Stimulated activated CD8-positive, alpha-beta memory T cell treated with anti-CD3 and anti-CD28 coated beads, Interleukin-15, amount 100 ng/mL, for 4 hours (primary cell): ENCODE results near the gene RGS17.
"Not testable (repeated sequence)": the region's sequence is repeated elsewhere in the genome, so short reads cannot be mapped to it uniquely, and the experiment has no call there.

Experiments used
- DNase-seq, 2 donors: peaks; one replicate each; pipeline ENCODE4 v3.0.0-alpha.2; 2020; ENCODE audit warnings: low read depth in 2 of 2

RGS17 gene

DNA sequence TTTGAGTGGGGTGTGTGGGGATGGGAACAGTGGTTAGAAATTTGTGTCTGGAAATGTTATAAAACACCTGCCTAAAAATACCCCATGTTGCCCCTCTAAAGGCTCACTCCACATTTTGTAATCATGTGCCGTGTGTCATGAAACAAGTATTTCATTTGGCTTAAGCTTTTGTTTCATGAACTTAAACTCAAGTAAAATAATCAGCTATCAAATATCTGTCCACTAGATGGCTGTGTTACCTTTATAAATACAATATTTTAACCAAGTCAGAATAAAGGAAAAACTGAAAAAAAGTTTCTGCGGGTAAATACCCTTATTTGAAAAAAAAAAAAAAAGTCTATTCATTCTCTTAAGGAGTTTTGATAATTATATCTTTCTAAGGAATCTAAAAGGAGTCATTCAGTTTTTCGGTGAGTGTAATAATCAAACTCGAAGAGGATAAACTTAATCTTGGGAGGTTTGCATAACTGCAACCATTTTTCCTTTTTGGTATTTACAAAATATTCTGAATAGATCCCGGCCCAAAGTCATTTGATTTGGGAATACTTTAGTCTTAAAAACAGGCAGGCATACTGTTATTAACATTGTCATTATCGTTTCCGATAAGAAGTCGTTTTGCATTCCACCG is 98.7 kb downstream of the RGS17 start:
- no peak for DNase-seq

DNA sequence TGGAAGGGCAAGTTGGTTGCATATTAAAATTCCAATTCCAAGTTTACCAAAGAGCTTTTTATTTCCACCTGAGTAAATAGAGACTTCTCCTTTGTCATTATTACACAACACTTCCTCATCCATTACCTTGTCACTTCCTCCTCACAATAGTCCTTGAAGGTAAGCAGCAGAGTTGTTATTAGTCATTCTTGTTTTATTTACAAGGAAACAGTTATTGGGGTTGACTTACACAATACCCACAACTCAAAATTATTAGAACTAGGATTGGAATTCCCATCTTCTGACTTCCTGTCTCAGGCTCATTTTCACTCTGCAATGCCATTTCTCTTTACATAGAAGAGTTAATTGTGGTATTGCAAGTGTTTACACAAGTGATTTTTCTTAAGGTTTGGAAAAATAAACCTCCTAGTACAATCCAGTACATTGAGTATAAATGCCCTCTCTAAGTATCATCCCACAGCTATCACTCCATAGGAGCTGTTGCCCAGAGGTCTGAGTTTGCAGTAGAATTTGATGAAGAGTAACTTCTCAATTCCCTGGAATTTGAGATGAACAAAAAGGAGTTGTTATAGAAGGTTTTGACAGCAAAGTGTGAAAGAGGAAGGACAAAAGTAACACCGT is 99.6 kb downstream of the RGS17 start:
- DNase-seq, result no peak

DNA sequence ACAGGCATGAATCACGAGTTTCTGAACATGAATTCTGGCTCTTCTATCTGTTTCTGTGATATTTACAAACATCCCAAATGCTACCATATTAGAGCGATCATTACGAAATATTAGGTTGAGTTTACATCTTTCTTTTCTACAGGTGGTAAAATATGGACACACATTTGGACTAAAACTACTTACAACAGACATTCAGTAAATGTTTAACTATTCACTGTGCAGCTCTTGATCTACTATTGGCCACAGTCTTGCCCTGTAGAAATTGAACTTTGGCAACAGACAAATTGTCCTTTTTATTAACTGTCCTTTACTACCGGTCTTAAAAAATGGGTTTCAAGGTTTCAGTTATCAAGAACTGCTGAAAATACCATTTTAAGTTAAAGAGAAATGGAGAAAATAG is 102.1 kb downstream of the RGS17 start:
- no peak for DNase-seq

DNA sequence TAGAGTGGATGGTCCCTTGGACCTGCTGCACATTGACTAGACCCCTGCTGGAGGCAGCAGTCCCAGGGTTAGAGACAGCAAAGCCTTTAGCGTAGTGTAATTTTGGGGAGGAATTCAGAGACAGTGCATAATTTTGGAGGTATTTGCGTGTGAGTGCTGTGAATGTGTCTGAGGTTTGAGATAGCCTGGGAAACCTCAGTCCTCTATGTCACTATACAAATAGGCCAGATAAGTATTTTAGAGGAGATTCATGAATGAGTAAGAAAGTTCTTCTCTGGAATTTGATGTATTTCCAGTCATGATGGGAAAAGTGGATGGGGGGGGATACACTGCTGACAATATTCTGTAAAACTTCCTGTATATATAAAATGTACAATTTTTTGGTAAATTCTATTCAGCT is 102.8 kb downstream of the RGS17 start:
- no peak for DNase-seq

DNA sequence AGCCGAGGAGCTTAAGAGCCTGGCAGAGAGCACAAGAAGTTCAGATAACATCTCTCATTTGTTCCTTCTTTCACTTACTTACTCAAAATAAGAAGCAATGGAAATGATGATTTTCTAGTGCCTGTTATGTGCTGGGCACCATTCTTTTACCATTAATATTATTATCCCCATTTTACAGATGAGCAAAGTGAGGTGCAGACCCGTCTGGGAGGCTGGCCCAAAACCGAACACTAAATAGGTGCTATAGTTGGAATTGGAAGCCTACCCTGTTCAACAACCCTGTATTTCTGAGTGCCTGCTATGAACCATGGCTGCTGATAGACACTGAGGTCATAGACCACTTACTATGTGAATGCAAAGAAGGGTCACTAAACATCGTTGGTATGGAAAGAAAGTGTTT is 103.6 kb downstream of the RGS17 start:
- DNase-seq, result no peak

DNA sequence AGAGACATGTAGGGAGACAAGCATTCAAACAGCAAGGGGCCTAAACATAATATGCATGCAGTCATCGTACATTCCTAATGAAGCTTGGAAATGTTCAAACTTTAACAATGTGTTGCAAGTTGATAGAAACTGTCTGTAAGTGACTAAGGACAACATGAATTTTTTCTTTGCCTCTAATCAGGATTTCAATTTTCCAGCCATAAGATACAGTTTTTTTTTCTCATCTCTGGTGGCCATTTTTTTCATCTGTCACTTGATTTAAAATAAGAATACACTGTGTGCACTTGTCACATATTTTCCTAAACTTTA is 106.4 kb downstream of the RGS17 start:
- DNase-seq, result no peak

DNA sequence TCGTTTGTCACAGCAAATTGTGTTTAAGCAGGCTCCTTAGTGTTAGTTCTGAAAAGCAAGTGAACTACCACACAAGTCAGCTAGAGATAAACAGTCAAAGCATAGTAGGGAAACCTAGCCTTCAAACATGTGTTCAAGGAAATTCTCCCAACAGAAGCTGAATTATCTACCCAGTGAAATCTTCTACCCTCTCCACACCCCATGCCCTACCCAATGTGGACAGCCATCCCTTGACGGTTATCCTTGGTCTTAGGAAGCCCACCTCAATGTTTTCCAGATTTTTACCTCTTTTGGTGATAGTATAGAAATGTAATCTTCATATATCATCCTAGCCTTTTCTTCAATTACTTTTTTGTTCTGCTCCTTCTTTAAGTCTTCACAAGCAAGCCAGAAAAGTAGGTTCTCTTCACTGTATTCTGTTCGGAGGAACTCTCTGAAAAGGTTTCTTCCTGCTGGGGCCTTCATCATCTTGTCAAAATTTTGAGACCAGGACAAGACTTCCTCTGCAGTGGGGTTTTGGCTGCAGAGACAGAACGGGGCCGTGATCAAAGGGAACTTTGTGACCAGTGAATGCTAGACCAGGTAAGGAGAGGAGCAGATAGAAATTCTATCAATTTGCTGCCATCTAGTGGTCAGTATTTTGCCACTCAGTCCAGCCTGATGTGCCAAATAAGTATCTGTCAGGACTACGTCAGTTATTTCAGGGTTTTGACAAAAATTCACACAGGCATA is 106.9 kb downstream of the RGS17 start:
- peak in 1 of 2 donors; percentile 16 for DNase-seq

DNA sequence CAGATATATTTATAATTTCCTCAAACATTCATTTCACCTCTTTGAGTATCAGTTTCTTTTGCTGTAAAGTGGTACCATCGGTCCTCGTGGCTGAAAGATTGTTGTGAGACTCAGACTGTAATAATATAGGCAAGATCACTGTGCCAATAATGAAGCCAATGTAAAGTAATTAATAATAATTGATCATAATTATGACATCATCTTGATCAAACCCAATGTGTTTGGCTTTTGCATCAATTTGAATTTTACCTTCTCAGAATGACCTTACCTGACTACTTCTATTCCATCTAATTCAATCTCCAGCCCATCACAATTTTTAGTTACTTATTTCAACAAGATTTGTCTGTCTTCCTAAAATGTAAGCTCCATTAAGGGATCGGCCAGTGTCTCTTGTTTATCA is 112.7 kb downstream of the RGS17 start:
- no peak for DNase-seq

DNA sequence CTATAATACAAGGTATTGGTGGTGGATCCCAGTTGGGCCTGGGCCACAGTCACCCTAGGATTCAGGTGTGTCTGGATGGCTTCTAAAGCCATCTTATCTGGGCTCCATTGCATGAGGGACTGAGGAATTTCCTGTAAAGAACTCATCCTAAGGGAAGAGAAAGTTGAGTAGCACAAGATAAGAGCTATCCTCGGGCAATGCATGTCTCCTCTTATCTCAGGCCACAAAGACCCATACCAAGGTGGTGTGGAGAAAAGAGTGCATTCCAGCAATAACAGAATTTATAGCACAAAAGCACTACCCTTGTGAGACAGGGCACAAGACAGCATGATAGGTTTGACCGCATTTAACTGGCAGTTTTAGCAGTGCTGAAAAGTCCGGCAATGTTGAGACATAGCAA is 114.2 kb downstream of the RGS17 start:
- no peak for DNase-seq

DNA sequence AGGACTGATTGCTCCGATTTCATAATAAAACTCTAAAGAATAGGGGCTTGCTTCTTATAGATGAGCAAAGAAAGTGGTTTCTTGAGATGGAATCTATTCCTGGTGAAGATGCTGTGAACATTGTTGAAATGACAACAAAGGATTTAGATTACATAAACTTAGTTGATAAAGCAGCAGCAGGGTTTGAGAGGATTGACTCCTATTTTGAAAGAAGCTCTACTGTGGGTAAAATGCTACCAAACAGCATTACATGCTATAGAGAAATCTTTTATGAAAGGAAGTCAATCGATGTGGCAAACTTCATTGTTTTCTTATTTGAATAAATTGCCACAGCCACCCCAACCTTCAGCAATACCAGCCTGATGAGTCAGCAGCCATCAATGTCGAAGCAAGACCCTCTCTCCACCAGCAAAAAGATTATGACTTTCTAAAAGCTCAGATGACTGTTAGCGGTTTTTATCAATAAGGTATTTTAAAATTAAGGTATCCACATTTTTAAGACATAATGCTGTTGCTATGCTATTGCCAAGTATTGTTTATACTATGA is 115.9 kb downstream of the RGS17 start:
- no peak for DNase-seq

DNA sequence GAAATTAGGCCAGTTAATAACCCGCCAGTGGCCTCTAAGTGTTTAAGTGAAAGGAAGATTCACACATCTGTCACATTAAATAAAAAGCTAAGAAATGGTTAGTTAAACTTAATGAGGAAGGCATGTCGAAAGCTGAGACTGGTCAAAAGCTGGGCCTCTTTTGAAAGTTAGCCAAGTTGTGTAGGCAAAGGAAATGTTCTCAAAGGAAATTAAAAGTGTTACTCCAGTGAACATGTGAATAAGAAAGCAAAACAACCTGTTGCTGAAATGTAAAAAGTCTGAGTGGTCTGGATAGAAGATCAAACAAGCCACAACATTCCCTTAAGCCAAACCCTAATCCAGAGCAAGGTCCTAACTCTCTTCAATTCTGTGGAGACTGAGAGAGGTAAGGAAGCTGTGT is 117.6 kb downstream of the RGS17 start:
- no peak for DNase-seq

DNA sequence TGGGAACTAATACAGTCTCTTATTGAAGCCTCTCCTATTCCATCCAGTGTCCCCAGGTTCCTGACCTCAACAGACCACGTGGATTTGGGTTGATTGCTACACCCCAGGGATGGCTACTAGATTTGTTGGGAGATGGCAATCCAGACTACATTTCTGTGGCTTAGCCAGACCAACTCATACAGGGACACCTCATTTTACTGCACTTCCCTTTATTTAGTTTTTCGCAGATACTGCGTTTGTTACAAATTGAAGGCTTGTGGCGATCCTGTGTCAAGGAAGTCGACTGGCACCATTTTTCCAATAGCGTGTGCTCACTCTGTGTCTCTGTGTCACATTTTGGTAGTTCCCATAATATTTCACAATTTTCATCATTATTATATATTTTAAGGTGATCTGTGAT is 118.2 kb downstream of the RGS17 start:
- DNase-seq, result no peak

DNA sequence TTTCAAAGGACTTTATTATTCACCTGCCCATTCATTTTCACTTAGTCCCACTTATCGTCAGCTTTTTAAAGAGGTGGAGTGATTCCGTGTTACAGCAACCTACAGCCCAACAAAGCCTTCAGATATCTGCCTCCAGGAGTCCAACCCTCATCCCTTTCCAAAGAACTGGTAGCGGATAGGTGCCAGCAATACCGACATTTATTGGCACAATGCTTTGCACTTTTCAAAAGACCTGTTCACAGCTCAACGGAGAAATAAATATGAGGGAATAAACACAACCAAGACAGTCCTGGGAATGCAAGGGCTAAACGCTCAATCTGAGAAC is 127.8 kb downstream of the RGS17 start:
- DNase-seq, result no peak

DNA sequence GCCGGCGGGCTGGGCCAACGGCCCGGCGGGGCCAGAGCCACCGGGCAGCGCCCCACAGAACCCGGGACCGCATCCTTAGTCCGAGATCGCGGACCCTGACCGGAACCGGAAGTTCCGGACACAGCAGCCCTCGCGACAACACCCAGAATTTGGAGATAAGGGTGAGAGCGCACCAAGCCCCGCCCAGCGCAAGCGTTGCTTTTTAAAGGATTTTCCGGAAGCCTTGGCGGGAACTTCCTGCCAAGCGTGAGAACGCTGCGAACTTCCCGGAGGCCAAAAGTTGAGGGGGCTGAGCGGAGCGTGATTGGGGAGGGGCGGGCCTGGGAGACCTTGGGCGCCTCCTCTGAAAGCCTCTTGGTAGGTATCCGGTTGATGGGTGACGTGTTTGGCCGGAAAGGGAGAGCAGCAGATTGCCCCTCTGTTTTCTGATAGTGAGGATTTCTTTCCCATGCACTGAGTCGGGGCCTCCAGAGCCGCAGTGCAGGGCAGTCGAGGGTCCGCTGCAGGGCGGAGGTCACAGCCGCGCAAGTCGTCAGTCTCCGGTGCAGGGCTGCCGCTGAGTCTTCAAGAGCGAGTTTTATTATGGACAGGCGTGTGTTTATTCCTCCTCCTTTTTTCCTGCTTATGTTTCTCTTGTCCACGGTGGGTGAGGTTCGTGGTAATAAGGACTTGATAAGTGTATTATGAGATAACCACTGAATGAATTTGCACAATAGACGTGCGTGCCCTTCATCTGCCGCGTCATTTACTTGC is 128.3 kb downstream of the RGS17 start, which contains the start of gene MTRF1L:
MTRF1L (minus strand) TSS at position 97 of the 753 bp plus-strand sequence; CDS start at position 73, 24 bp downstream.
- DNase-seq, result peak; percentile 73 to 78

DNA sequence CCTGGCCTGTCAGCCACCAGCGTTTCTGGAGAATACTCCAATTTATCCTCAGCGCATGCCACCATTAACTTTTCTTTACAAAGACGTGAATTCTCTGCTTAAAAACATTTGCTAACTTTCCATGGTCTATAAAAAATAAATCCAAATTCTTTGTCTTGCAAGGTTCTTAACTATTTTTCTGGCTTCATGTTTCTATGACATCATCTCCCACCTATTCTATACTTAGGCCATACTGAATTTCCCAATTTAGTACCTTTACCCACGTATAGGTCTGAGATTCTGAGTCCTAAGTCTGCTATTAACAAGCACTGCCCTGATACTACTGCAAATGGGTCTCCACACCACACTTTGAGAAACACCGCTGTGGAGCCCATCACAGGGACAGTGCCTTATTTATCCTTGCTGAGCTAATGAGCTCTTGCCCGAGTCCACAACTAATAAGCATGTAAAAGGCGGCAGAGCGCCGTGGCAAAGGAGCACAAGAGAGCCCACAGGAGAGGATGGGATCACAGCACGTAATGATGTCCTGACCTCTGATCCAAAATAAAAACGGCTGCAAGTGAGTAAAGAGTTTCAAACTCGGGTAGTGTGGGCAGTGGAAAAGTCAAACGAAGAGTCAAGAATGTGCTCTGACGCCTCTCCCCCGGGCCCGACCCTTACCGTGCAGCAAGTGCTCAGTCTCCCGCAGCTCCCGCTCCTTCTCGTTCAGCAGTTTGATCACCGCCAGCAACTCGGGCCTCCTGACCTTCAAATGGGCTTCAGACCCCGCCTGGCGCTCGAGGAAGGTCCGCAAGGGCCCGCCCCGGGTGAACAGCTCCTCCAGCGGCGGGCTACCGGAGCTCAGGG is 129.1 kb downstream of the RGS17 start:
- no peak for DNase-seq

DNA sequence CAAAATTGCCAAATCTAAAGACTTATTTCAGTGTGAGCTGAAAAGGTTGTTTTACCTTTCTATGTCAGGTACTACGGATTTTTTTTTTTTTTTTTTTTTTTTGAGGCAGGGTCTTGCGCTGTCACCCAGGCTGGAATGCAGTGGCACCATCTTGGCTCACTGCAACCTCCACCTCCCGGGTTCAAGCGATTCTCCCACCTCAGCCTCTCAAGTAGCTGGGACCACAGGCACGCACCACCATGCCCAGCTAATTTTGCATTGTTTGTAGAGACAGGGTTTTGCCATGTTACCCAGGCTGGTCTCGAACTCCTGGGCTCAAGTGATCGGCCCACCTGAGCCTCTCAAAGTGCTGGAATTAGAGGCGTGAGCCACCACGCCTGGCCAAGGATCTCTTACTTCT is 130.3 kb downstream of the RGS17 start:
- not testable (repeated sequence) for DNase-seq

DNA sequence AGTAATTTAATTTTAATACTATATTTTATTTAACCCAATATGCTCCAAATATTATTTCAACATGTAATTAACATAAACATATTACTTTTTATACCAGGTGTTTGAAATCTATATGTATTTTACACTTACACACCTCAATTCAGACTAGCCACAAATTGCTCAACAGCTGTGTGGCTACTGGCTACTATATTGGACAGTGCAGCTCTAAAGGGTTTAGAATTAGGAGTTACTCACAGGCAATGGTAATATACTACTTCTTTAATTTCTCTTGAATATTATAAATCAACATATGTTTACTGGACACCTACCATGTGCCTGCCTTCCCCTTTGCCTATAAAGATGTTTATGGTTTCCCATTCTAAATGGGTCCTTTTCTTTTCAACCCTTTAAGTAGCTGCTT is 130.8 kb downstream of the RGS17 start:
- DNase-seq, result no peak

DNA sequence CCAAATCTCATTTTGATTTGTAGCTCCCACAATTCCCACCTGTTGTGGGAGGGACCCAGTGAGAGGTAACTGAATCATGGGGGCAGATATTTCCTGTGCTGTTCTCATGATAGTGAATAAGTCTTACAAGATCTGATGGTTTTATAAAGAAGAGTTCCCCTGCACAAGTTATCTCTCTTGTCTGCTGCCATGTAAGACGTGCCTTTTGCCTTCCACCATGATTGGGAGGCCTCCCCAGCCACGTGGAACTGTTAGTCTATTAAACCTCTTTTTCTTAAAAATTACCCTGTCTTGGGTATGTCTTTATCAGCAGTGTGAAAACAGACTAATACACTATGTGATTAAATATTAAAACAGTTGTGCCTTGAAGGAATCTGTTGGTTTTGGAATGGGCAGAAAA is 131.5 kb downstream of the RGS17 start:
- DNase-seq, result not testable (repeated sequence)

DNA sequence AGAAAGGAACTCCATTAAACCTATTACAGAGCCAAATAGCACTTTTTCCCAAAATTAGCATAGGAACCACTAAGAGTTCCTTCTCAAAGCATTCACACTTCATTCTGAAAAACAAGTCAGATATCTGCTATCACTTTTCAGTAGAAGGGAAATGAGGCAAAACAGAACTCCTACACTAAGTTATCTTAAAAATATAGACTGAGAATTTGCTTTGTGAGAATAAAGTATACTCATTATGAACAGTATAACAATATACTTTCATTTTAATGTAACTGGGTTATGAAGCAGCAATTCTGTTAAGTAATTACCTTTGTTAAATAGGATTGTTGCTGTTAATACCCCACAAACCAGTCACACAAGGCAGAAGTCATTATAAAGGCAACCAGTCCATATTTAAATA is 137.2 kb downstream of the RGS17 start:
- DNase-seq, result no peak

DNA sequence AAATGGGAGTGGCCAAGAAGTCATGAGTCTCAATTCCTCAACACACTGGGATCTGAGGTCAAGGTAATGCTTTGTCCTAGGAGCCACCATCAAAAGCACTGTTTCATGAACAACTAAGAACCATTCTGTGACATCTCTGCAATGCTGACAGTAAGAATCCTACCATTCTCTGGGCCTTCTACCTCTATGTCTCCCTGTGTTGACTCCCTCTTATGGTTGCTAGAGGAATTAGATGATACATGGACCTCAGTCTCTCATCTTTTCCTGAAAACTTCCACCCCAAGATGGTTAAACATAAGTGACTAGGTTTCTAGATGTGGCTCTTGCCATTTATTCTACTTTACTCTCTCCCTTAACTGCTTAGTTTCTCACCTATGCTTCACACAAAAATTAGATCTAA is 137.7 kb downstream of the RGS17 start:
- DNase-seq, result no peak

DNA sequence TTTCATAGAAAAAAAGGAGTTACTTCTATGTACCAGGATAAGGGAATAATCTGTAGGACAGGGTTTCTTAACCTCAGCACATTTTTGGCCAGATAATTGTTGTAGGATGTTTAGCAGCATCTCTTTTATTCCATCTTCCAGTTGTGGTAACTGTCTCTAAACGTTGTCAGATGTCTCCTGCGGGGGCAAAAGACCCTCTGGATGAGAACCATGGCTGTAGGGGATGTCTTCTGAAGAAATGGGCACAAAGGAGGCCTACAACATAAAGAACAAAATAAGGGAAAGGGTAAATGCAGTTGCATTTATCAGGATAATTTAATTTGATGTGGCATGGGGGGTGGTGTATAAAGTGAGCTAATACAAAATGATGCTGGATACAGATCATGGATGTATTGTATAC is 144.1 kb downstream of the RGS17 start:
- DNase-seq, result no peak

DNA sequence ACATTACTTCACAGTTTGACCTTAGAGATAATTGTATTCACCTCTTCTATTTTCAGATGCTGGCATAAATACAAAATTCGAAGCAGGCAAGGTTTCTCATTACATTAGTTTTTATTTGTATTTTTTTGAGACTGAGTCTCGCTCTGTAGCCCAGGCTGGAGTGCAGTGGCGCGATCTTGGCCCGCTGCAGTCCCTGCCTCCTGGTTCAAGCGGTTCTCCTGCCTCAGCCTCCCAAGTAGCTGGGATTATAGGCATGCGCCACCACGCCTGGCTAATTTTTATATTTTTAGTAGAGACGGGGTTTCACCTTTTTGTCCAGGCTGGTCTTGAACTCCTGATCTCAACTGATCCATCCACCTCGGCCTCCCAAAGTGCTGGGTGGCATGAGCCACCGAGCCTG is 145.8 kb downstream of the RGS17 start:
- not testable (repeated sequence) for DNase-seq
